H9 (cell line): ENCODE measurements around the gene ORC2. TPM values are rescaled to one million over a fixed set of nuclear protein-coding genes. Genes with fewer than 3 reads are reported as not detected.

Experiments used
- DNase-seq: peaks from one replicate; pipeline ENCODE4 v3.0.0-alpha.2; 2017
- H2AFZ ChIP-seq: one replicate; pipeline ENCODE4 v1.6.1; 2013; ENCODE audit warnings: mild to moderate bottlenecking, low read length, control low read depth, moderate library complexity
- H2AK5ac ChIP-seq: 2 replicates; pipeline ENCODE4 v1.6.1; 2013; ENCODE audit warnings: low read length, control low read depth, mixed read lengths; ENCODE audit not compliant: insufficient read length
- H2BK120ac ChIP-seq: one replicate; pipeline ENCODE4 v1.6.1; 2013; ENCODE audit warnings: low read depth, mild to moderate bottlenecking, low read length, control low read depth, inconsistent platforms; ENCODE audit not compliant: poor library complexity, severe bottlenecking
- H2BK12ac ChIP-seq: 2 replicates; pipeline ENCODE4 v1.6.1; 2013; ENCODE audit warnings: low read length, control low read depth, mixed read lengths, low read depth; ENCODE audit not compliant: insufficient read length
- H2BK15ac ChIP-seq: 2 replicates; pipeline ENCODE4 v1.6.1; 2013; ENCODE audit warnings: low read depth, low read length, control low read depth
- H2BK20ac ChIP-seq: one replicate; pipeline ENCODE4 v1.6.1; 2013; ENCODE audit warnings: low read depth, mild to moderate bottlenecking, low read length, control low read depth, inconsistent platforms; ENCODE audit not compliant: poor library complexity, severe bottlenecking
- H2BK5ac ChIP-seq: 2 replicates; pipeline ENCODE4 v1.6.1; 2013; ENCODE audit warnings: low read length, control low read depth, mixed read lengths; ENCODE audit not compliant: insufficient read length
- H3K14ac ChIP-seq: 2 replicates; pipeline ENCODE4 v1.6.1; 2013; ENCODE audit warnings: low read length, control low read depth; ENCODE audit not compliant: insufficient read depth
- H3K18ac ChIP-seq: 2 replicates; pipeline ENCODE4 v1.6.1; 2013; ENCODE audit warnings: low read depth, mild to moderate bottlenecking, mixed read lengths, low read length, control low read depth; ENCODE audit not compliant: insufficient read length
- H3K23ac ChIP-seq: 2 replicates; pipeline ENCODE4 v1.6.1; 2013; ENCODE audit warnings: low read length, control low read depth, mixed read lengths, low read depth; ENCODE audit not compliant: insufficient read length
- H3K23me2 ChIP-seq: 2 replicates; pipeline ENCODE4 v1.6.1; 2013; ENCODE audit warnings: low read depth, mild to moderate bottlenecking, mixed read lengths, low read length, control low read depth; ENCODE audit not compliant: insufficient read length, poor library complexity, severe bottlenecking
- H3K27ac ChIP-seq: 2 replicates; pipeline ENCODE4 v1.5.1; 2013; ENCODE audit warnings: low read length, control low read depth, mixed read lengths, low read depth; ENCODE audit not compliant: insufficient read length
- H3K27me3 ChIP-seq: 2 replicates; pipeline ENCODE4 v1.6.1; 2013; ENCODE audit warnings: low read length, control low read depth, inconsistent platforms; ENCODE audit not compliant: insufficient read depth
- H3K4ac ChIP-seq: 2 replicates; pipeline ENCODE4 v1.6.1; 2013; ENCODE audit warnings: low read depth, mild to moderate bottlenecking, control low read depth, inconsistent platforms, low read length, moderate library complexity
- H3K4me1 ChIP-seq: 2 replicates; pipeline ENCODE4 v1.6.1; 2013; ENCODE audit warnings: low read length, control low read depth, inconsistent platforms; ENCODE audit not compliant: insufficient read depth
- H3K4me2 ChIP-seq: 2 replicates; pipeline ENCODE4 v1.6.1; 2013; ENCODE audit warnings: low read length, control low read depth, mixed read lengths; ENCODE audit not compliant: insufficient read length, insufficient read depth
- H3K56ac ChIP-seq: 2 replicates; pipeline ENCODE4 v1.6.1; 2013; ENCODE audit warnings: low read depth, mild to moderate bottlenecking, mixed read lengths, low read length, control low read depth; ENCODE audit not compliant: insufficient read length
- H3K79me1 ChIP-seq: 2 replicates; pipeline ENCODE4 v1.6.1; 2013; ENCODE audit warnings: low read depth, mild to moderate bottlenecking, moderate library complexity, low read length, control low read depth, inconsistent platforms; ENCODE audit not compliant: insufficient read depth, poor library complexity, severe bottlenecking
- H3K79me2 ChIP-seq: 2 replicates; pipeline ENCODE4 v1.6.1; 2013; ENCODE audit warnings: low read length, control low read depth, inconsistent platforms; ENCODE audit not compliant: insufficient read depth
- H3K9ac ChIP-seq: 2 replicates; pipeline ENCODE4 v1.6.1; 2013; ENCODE audit warnings: low read length, control low read depth, mixed read lengths; ENCODE audit not compliant: insufficient read length; ENCODE audit errors: extremely low read depth
- H3K9me3 ChIP-seq: one replicate; pipeline ENCODE4 v1.6.1; 2013; ENCODE audit warnings: low read depth, low read length, inconsistent platforms; ENCODE audit not compliant: control insufficient read depth
- H3T11ph ChIP-seq: one replicate; pipeline ENCODE4 v1.6.1; 2013; ENCODE audit warnings: mild to moderate bottlenecking, low read length, control low read depth, inconsistent platforms
- H4K20me1 ChIP-seq: one replicate; pipeline ENCODE4 v1.6.1; 2013; ENCODE audit not compliant: control insufficient read depth, insufficient read length, insufficient read depth
- H4K5ac ChIP-seq: 2 replicates; pipeline ENCODE4 v1.6.1; 2013; ENCODE audit warnings: low read depth, mild to moderate bottlenecking, mixed read lengths, low read length, control low read depth; ENCODE audit not compliant: insufficient read length
- H4K8ac ChIP-seq: replicated peaks from 2 replicates; pipeline ENCODE4 v1.6.1; 2013; ENCODE audit warnings: low read length, control low read depth, mixed read lengths, low read depth; ENCODE audit not compliant: insufficient read length
- H4K91ac ChIP-seq: 2 replicates; pipeline ENCODE4 v1.6.1; 2013; ENCODE audit warnings: low read depth, mild to moderate bottlenecking, moderate library complexity, mixed read lengths, low read length, control low read depth; ENCODE audit not compliant: insufficient read length
- H3K27ac Mint-ChIP-seq, 3 experiments: 2 replicates in 2 of 3; 3 replicates in 1 of 3; pipeline ENCODE4 v1.8.0; 2020 to 2021; ENCODE audit warnings: mixed read lengths in 3 of 3, mild to moderate bottlenecking in 1 of 3, moderate library complexity in 1 of 3
- H3K27me3 Mint-ChIP-seq: 2 replicates; pipeline ENCODE4 v1.8.0; 2021; ENCODE audit warnings: low read depth, mild to moderate bottlenecking, moderate library complexity, mixed read lengths
- H3K36me3 Mint-ChIP-seq, 3 experiments: 2 replicates in 2 of 3; 3 replicates in 1 of 3; pipeline ENCODE4 v1.8.0; 2020 to 2021; ENCODE audit warnings: low read depth in 3 of 3, mixed read lengths in 3 of 3; ENCODE audit not compliant: insufficient read depth in 1 of 3
- H3K4me1 Mint-ChIP-seq, 2 experiments: 2 replicates each; pipeline ENCODE4 v1.8.0; 2020; ENCODE audit warnings: mixed read lengths in 2 of 2
- H3K4me3 Mint-ChIP-seq, 2 experiments: 2 replicates in 1 of 2; 3 replicates in 1 of 2; pipeline ENCODE4 v1.8.0; 2020 to 2021; ENCODE audit warnings: mild to moderate bottlenecking in 2 of 2, mixed read lengths in 2 of 2, moderate library complexity in 1 of 2
- H3K9me3 Mint-ChIP-seq, 2 experiments: 2 replicates in 1 of 2; 3 replicates in 1 of 2; pipeline ENCODE4 v1.8.0; 2020; ENCODE audit warnings: mild to moderate bottlenecking in 2 of 2, mixed read lengths in 2 of 2, moderate library complexity in 1 of 2
- WGBS: extraction: QIAGEN DNeasy Blood & Tissue Kit; methylation state at CpG from one replicate; pipeline ENCODE4 v1.1.7; 2013; ENCODE audit warnings: missing lambda C conversion rate, low lambda C conversion rate, mixed read lengths; ENCODE audit not compliant: insufficient read length; ENCODE audit errors: extremely low coverage; 5-methylcytosine and 5-hydroxymethylcytosine counted together
- total RNA-seq: library from RNA; stranded (reverse); gene quantifications from 2 replicates; pipeline ENCODE4 v1.2.1, GENCODE V29; 2021
- TF ChIP-seq, protein P1 (sequence below): fragments of 200-600 bp; sonication (generic); conservative IDR thresholded peaks from 3 replicates; pipeline ENCODE4 v1.8.0; 2021; ENCODE audit warnings: antibody characterized with exemption, mild to moderate bottlenecking

Gene ORC2
- total RNA-seq, 1 experiment from 2014 or later: 65.2 TPM

DNA sequence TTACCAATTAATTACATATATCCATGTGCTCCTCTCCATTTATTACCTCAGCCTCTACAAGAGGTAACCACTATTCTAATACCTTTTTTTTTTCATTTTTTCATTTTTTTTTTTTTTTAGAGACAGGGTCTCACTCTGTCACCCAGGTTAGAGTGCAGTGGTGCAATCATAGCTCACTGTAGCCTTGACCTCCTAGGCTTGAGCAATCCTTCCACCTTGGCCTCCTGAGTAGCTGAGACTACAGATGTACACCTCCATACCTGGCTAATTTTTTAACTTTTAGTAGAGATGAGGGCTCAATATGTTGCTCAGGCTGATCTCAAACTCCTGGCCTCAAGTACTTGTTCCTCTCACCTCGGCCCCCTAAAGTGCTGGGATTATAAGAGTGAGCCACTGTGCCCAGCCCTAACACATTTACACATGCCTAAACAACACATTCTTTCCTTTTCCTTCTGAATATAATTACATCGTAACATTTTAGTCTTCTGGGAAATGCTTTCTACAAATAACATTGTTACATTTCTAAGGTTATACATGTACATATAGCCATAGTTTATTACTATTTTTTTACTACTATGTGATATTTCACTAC, 85.1 kb downstream of the ORC2 start:
- WGBS: no CpG with 5 or more reads among the region's 2 CpGs
- no peak overlapping the region for H2AFZ ChIP-seq
- no peaks in the 10 kb centered on the region for H3K23me2 ChIP-seq
- Mint-ChIP-seq H3K4me1 (no peaks in the 10 kb centered on the region), H3K9me3 (no peaks in the 10 kb centered on the region), H3K36me3 (peaks cover 18 to 77% (median 77%) of the 10 kb centered on the region in 3 experiments), H3K27me3 (no peaks in the 10 kb centered on the region), H3K4me3 (no peak overlapping the region), H3K27ac (no peak overlapping the region)
- no peak overlapping the region for H3K56ac ChIP-seq
- no peak overlapping the region for H3K18ac ChIP-seq
- H3K4ac ChIP-seq: no peak overlapping the region
- H3K27me3 ChIP-seq: no peaks in the 10 kb centered on the region
- H2AK5ac ChIP-seq: no peak overlapping the region
- no peak overlapping the region for H3K14ac ChIP-seq
- no peak overlapping the region for H4K5ac ChIP-seq
- H3K9ac ChIP-seq: no peak overlapping the region
- no peak for DNase-seq
- H2BK120ac ChIP-seq: no peak overlapping the region
- no peaks in the 10 kb centered on the region for H3K4me1 ChIP-seq
- H2BK5ac ChIP-seq: no peak overlapping the region
- H3K4me2 ChIP-seq: no peak overlapping the region
- no peak overlapping the region for H3T11ph ChIP-seq
- H4K20me1 ChIP-seq: no peaks in the 10 kb centered on the region
- H3K23ac ChIP-seq: no peak overlapping the region
- H4K91ac ChIP-seq: no peak overlapping the region
- no peaks in the 10 kb centered on the region for H3K79me2 ChIP-seq
- H2BK15ac ChIP-seq: no peak overlapping the region
- no peaks in the 10 kb centered on the region for H3K9me3 ChIP-seq
- no peak overlapping the region for H2BK12ac ChIP-seq
- TF ChIP-seq, protein P1, sequence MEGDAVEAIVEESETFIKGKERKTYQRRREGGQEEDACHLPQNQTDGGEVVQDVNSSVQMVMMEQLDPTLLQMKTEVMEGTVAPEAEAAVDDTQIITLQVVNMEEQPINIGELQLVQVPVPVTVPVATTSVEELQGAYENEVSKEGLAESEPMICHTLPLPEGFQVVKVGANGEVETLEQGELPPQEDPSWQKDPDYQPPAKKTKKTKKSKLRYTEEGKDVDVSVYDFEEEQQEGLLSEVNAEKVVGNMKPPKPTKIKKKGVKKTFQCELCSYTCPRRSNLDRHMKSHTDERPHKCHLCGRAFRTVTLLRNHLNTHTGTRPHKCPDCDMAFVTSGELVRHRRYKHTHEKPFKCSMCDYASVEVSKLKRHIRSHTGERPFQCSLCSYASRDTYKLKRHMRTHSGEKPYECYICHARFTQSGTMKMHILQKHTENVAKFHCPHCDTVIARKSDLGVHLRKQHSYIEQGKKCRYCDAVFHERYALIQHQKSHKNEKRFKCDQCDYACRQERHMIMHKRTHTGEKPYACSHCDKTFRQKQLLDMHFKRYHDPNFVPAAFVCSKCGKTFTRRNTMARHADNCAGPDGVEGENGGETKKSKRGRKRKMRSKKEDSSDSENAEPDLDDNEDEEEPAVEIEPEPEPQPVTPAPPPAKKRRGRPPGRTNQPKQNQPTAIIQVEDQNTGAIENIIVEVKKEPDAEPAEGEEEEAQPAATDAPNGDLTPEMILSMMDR: no peak
- no peak overlapping the region for H4K8ac ChIP-seq
- H2BK20ac ChIP-seq: no peak overlapping the region
- no peaks in the 10 kb centered on the region for H3K79me1 ChIP-seq
- no peak overlapping the region for H3K27ac ChIP-seq
